NCI-H82 treated with DMSO at 0.1 percent for 48 hours (cell line): ENCODE data around the gene LRP1.

ENCODE experiments used
- DNase-seq: peaks from one replicate; lab custom pipeline; 2025; ENCODE audit not compliant: unreplicated experiment; lab: John Stamatoyannopoulos, UW

LRP1 gene

DNA sequence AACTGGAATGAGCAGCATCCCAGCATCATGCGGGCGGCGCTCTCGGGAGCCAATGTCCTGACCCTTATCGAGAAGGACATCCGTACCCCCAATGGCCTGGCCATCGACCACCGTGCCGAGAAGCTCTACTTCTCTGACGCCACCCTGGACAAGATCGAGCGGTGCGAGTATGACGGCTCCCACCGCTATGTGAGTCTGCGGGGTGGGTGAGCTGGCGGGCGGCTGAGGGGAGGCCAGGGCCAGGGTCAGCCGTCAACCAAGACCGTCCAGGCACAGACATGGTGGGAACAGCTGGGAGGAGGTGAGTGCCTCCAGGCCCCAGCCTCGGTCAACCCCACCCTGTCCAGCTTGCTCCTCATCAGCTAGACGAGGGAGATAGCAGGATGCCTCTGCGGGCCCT, 62.5 kb downstream of the LRP1 start:
- DNase-seq: no peak

DNA sequence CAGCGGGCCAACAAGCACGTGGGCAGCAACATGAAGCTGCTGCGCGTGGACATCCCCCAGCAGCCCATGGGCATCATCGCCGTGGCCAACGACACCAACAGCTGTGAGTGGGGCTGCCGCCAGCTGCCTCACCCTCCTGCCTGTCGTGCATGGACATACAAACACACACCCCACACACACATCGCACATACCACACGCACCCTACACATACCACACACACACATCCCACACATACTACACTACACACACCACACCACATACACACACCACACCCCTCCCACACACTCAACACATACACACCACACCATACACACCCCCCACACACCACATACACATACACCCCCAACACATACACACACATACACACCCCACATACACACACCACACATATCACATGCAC, 63.1 kb downstream of the LRP1 start:
- DNase-seq: no peak

DNA sequence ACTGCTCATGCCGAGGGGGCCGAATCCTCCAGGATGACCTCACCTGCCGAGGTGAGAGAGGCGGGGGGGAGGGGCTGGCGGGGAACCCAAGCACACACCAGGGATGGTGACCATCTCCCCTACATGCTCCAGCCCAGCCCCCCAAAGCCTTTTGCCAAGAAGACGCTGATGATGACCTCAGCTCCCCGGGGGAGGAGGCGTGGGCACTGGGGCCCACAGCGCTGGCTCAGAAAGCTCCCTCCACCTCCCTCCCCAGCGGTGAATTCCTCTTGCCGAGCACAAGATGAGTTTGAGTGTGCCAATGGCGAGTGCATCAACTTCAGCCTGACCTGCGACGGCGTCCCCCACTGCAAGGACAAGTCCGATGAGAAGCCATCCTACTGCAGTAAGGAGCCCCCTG, 64.6 kb downstream of the LRP1 start:
- no peak for DNase-seq

DNA sequence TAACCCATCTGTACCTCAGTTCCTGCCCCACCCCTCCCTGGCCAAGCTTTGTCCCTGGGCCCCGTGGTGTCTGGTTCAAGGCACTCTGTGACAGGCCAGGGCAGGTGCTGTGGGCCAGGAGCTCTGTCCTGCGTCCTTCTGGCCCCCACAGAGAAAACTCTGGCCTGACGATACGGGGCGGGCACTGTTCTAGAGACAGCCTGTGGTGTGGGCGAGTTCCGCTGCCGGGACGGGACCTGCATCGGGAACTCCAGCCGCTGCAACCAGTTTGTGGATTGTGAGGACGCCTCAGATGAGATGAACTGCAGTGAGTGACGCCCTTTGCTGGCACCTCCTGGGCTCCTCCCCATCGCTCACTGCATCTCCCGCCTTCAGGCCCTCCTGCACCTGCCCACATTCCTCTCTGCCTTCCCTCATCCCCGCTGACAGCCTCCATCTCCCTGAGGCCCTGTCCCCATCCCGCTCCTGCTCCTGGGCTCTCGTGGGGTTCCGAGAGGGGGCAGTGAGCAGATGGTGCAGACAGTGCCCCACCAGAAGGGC, 65.5 kb downstream of the LRP1 start:
- DNase-seq: no peak

DNA sequence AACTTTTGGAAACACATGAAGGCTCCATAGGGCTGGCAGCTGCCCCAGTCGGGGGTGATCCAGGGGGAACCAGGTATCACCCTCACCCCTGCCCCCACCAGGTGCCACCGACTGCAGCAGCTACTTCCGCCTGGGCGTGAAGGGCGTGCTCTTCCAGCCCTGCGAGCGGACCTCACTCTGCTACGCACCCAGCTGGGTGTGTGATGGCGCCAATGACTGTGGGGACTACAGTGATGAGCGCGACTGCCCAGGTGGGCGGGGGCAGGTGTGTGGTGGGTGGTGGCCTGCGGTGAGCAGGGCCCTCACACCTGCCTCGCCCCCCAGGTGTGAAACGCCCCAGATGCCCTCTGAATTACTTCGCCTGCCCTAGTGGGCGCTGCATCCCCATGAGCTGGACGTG, 66.0 kb downstream of the LRP1 start:
- DNase-seq: no peak

DNA sequence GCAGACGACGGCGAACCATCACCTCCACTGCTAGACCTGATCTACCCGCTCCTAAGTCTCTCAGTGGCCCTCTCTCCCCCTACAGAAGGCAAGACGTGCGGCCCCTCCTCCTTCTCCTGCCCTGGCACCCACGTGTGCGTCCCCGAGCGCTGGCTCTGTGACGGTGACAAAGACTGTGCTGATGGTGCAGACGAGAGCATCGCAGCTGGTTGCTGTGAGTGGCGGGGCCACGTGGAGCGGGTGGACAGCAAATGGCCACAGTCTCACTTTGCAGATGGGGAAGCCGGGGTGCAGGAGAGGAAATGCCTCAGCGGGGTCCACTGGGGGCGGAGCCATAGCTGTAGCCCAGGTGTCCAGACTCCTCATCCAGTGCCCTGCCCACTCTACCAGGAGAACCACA, 66.9 kb downstream of the LRP1 start:
- DNase-seq: no peak

DNA sequence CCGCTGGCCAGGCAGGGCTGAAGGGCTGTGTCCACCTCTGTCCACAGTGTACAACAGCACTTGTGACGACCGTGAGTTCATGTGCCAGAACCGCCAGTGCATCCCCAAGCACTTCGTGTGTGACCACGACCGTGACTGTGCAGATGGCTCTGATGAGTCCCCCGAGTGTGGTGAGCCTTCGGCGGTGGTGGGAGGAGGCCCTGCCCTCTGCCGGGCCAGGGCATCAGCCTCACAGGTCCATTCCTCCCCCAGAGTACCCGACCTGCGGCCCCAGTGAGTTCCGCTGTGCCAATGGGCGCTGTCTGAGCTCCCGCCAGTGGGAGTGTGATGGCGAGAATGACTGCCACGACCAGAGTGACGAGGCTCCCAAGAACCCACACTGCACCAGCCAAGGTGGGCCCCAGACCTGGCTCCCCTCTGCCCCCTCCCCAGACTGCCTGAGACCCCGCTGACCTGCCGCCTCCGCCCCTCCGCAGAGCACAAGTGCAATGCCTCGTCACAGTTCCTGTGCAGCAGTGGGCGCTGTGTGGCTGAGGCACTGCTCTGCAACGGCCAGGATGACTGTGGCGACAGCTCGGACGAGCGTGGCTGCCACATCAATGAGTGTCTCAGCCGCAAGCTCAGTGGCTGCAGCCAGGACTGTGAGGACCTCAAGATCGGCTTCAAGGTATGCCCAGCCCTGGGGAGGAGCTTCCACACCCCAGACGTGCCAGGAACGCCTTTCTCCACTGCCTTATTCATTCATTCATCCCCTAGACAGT, 67.5 kb downstream of the LRP1 start:
- DNase-seq: no peak

DNA sequence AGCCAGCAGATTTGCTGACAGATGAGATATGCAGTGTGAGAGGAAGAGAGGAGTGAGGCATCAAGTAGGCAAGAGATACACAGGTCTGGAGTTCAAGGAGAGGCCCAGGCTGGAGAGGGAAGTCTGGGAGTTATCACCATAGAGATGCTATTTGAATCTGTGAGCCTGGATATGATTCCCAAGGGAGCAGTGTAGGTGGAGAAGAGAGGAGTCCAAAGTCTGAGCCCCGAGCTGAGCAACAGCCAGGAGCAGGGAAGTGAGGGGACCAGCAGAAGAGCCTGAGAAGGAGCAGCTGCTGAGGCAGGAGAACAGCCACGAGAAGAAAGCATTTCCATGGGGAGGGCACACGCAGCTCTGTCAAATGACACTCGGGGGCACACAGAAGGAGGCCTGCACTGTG, 68.2 kb downstream of the LRP1 start:
- no peak for DNase-seq

DNA sequence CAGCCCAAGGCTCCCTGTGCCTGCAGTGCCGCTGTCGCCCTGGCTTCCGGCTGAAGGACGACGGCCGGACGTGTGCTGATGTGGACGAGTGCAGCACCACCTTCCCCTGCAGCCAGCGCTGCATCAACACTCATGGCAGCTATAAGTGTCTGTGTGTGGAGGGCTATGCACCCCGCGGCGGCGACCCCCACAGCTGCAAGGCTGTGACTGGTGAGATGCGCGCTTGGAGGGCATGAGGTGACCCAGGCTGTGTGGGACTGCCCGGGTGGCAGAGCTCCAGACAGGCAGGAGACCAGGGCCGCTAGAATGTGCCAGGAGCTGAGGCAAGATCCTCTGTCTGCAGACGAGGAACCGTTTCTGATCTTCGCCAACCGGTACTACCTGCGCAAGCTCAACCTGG, 68.7 kb downstream of the LRP1 start:
- no peak for DNase-seq

DNA sequence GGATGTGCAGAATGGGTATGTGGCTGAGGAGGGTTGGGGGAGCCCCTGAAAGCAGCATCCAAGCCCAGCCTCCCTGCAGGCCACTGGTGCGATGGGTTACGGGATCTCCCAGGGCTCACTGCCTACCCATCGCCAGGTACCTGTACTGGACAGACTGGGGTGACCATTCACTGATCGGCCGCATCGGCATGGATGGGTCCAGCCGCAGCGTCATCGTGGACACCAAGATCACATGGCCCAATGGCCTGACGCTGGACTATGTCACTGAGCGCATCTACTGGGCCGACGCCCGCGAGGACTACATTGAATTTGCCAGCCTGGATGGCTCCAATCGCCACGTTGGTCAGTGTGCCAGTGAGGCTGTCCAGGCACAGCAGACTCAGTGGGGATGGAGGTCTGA, 70.0 kb downstream of the LRP1 start:
- no peak for DNase-seq

DNA sequence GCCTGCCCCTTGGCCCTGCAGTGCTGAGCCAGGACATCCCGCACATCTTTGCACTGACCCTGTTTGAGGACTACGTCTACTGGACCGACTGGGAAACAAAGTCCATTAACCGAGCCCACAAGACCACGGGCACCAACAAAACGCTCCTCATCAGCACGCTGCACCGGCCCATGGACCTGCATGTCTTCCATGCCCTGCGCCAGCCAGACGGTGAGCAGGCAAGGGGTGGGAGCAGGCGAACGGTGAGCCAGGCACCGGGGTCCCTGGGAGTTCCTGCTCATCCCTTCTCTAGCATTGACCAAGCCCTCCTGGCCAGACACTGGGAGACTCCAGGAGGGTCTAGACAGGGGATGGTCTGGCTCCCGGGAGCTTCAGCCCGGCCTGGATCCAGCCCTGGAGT, 70.9 kb downstream of the LRP1 start:
- no peak for DNase-seq

DNA sequence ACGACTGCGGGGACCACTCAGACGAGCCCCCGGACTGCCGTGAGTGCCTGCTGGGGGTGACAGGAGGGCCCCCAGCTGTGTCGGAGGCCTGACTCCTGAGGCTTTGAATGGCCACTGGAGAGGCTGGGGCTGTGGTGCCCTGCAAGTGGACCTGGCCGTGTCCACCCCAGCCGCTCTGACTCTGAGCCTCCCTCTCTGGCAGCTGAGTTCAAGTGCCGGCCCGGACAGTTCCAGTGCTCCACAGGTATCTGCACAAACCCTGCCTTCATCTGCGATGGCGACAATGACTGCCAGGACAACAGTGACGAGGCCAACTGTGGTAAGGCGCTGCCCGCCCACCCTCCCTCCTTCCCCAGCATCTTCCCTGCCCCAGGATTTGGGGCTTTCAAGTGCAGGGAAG, 72.2 kb downstream of the LRP1 start:
- no peak for DNase-seq

DNA sequence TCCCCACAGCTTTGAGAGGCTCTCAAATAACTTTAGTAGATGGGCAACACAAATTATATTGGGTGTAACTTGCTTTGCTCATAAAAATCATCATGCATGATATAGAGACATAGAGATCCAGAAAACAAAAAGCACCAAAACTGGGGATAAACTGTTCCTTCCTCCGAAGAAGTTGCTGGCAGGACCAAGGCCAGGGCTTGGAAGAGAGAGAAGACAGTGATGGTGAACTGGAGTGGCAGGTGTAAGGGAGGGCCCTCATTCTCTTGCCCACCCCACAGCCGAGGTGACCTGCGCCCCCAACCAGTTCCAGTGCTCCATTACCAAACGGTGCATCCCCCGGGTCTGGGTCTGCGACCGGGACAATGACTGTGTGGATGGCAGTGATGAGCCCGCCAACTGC, 72.9 kb downstream of the LRP1 start:
- DNase-seq: no peak

DNA sequence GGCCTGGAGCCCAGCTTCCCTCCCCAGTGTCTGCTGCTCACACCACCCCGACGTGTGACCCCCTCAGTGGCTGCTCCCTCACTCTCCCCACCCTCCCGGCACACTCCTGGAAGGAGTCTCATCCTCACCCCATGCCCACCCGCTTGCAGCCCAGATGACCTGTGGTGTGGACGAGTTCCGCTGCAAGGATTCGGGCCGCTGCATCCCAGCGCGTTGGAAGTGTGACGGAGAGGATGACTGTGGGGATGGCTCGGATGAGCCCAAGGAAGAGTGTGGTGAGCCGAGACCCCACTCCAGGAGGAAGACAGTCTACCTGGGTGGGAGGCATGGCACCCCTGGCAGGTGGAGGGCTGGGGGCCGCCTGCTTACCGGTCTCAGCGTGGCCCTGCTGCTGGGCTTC, 73.3 kb downstream of the LRP1 start:
- no peak for DNase-seq

DNA sequence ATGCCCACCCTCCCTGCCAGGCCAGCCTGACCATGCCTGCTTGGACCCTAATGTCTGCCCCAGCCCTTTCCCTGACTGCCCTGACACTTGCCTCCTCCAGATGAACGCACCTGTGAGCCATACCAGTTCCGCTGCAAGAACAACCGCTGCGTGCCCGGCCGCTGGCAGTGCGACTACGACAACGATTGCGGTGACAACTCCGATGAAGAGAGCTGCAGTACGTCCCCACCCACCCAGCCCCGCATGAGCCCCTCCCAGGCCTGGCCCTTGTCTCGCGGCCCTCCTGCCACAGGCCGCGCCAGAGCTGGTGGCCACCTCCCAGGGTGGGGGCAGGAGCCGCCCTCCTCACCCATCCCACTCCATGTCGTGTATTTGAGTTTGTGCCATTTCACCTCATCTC, 74.0 kb downstream of the LRP1 start:
- DNase-seq: no peak

DNA sequence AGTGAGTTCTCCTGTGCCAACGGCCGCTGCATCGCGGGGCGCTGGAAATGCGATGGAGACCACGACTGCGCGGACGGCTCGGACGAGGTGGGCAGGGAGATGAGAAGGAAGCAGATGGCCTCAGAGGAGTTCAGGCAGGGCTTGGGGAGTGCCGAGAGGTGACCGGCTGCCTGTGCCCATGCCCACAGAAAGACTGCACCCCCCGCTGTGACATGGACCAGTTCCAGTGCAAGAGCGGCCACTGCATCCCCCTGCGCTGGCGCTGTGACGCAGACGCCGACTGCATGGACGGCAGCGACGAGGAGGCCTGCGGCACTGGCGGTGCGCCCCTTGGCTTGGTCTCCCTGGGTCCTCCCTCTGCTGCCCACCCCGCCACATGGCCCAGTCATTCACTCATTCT, 74.9 kb downstream of the LRP1 start:
- DNase-seq: no peak

DNA sequence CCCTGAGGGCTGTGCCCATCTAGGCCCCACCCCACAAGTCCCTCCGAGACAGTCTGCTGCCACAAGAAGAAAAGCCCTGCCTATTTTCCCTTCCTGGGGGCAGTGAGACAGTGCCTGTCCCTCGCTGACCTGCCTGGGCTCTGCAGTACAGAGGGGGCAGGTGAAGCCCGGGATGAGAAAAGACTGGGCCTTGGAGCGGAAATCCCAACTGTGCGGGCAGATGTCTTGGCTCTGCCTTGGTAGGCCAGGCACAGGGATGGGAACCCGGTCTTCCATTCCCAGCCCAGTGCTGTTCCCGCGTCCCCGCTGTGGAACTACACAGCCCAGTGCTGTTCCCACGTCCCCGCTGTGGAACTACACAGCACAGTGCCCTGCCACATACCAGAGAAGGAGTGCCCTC, 75.5 kb downstream of the LRP1 start:
- DNase-seq: no peak

DNA sequence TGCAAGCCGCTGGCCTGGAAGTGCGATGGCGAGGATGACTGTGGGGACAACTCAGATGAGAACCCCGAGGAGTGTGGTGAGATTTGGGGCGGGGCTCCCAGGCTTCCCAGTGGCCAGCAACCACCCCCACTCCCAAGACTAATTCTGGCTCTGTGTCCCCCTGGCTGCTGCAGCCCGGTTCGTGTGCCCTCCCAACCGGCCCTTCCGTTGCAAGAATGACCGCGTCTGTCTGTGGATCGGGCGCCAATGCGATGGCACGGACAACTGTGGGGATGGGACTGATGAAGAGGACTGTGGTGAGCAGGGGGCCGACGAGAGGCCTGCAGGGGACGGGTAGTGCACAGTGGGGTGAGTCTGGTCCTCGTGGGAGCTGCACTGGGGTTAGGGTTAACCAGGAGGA, 76.2 kb downstream of the LRP1 start:
- DNase-seq: no peak

DNA sequence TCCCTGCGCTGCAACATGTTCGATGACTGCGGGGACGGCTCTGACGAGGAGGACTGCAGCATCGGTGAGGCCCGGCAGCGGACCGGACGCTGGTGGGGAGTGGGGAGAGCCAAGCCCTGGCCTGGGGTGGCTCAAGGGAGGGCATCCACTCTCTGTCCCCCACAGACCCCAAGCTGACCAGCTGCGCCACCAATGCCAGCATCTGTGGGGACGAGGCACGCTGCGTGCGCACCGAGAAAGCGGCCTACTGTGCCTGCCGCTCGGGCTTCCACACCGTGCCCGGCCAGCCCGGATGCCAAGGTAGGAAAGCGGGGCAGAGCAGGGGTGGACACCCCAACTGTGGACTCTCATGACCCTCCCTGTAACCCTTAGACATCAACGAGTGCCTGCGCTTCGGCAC, 76.9 kb downstream of the LRP1 start:
- DNase-seq: no peak

DNA sequence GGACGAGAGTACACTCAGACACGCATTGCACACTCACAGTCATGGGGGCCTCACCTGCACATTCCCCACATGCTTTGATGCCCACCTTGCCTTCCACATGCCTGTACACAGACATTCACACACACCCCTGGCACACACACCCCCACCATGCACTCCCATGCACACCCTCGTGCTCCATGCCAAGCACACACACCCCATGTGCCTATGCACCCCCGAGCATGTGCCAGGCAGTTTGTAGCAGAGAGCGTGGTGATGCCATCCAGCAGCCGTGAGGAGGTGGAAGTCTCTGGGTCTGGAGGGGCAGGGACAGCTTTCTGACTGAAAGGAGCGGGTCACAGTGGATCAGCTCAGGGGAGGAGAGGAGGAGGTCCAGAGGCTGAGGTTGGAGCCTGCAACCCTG, 77.6 kb downstream of the LRP1 start:
- no peak for DNase-seq

DNA sequence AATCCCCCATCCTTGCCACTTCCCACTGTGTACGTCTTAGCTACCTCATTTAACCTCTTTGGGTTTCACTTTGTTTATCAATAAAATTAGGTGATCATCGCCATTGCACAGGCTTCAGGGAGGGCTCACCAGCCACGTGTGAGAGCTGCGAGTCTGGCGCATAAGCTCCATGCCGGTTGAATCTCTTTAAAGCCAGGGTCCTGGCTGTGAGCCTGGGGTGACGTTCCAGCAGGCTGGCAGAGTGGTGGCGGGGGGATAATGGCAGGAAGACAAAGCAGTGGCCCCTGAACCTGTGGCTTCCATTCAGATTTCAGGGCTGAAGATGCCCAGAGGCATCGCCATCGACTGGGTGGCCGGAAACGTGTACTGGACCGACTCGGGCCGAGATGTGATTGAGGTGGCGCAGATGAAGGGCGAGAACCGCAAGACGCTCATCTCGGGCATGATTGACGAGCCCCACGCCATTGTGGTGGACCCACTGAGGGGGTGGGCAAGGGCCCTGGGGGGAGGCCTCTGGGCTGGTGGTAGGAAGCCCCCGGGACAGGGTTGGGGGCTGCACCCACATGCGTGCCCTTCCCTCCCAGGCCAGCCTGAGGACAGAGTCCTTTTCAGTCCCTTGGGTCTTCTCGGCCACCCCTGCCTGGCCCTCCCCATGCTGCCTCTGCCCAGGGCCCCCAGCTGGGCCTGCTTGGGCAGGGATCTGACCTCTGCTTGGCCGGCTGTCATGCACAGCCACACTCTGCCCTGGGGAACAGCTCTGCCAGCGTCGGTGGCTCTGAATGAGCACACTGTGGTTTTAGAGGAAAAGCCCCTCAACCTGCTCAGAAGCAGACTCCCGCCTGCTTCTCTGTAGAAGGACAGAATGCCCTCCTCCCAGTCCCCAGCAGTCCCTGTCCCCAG, 79.7 kb downstream of the LRP1 start:
- DNase-seq: no peak

DNA sequence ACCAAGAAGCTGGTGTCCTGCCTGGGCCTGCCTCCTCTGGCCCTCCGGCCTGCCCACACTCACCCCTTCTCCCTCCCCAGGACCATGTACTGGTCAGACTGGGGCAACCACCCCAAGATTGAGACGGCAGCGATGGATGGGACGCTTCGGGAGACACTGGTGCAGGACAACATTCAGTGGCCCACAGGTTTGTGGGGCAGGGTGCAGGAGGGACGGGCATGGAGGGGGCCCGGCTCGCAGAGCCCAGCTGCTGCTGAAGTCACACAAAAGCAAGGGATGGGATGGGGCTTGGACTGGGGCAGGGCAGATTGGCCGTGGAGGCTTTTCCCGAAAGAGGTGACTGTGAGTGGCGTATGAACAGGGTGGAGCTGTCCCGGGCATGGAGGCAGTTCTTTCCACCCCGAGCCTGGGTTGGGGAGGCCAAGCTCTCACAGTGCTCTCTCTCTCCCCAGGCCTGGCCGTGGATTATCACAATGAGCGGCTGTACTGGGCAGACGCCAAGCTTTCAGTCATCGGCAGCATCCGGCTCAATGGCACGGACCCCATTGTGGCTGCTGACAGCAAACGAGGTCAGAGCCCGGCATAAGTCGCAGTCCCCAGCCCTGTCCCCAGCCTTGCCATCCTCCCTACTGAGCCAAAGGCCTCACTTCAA, 80.5 kb downstream of the LRP1 start:
- no peak for DNase-seq
